NCI-H2196 treated with DMSO at 0.1 percent for 48 hours (cell line): ENCODE data around the gene CDCA8.

Experiments used
- DNase-seq: peaks from one replicate; lab custom pipeline; 2025; ENCODE audit not compliant: unreplicated experiment; lab: John Stamatoyannopoulos, UW

Gene CDCA8

DNA sequence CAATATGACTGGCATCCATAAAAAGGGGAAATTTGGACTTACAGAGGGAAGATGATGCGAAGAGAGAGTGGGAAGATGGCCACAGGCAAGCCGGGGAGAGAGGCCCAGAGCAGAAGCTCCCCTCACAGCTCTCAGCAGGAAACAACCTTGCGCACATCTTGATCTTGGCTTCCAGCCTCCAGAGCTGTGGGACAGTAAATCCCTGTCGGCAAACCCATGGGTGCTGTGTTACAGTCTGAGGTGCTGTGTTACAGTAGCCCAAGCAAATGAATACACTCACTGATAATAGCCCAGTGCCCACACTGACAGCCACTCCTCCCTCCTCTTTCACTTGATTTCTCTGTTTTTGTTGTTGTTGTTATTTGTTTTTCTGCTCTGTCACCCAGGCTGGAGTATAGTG lies 22.4 kb downstream of the CDCA8 start:
- no peak for DNase-seq

DNA sequence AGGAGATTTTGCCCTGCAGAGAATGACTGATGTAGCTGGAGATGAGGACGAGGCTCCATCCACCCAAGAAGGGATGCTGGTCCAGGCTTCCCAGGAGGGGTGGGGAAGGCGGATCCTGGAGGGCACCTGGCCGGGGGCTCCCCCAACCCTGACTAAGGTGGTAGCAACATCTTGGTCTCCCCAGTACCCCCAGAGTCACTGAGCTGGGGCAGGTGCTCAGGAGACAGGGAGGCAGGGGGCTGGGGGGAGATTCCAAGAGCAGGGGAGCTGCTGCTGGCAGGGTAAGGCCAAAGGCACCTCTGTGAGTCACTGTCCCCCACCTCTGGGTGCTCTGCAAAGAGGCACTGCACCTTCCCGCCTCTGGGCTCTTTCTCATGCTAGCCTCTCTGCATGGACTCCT lies 24.0 kb downstream of the CDCA8 start:
- no peak for DNase-seq

DNA sequence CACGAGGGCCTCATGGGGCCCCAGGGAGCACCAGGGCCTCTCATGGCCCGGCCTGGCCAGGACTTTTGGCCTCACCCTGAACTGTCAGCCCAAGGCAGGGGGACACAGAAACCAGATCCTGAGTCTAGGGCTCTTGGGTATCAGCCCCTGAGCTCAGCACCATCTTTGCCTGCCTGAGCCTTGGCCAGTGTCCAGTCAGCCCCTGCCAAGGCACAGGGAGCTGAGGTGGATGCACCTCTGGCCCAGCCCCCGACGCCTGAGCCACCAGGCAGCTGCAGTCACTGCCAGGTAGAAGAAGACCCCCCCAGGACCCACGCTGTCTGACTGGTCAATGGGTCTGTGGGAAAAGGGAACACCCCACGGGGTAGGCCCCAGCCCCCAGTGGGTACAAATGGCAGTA lies 25.3 kb downstream of the CDCA8 start:
- no peak for DNase-seq

DNA sequence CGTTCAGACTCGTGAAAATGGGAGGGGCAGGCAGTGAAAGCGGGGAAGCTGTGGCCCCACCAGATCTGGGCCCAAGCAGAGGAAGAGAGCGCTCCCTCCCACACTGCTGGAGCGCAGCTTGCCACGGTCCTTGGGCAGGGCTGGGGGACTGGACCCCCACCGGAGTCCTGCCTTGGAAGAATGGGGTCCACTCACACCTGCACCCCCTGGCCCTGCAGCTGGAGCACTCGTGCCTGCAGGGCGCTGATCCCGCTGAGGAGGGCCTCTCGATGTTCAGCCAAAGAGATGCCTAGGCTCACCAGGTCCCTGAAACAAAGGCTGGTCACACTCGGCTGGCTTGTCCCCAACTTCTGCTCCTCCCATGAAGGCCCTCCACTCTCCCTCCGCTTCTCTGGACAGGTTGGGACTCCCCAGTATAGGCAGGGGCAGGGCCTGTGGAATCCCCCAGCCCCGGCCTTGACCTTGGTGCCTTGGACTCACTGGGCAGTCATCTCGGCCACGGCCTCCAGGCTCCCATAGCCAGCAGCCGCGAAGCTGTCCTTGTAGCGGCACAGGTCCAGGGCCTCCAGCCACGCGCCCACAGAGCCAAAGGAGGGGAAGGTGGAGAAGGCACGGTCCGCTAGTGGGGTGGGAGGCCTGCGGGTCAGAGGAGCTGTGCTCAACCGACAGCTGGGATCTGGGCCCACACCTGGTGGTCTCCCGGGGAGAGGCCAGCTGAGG lies 26.0 kb downstream of the CDCA8 start:
- no peak for DNase-seq

DNA sequence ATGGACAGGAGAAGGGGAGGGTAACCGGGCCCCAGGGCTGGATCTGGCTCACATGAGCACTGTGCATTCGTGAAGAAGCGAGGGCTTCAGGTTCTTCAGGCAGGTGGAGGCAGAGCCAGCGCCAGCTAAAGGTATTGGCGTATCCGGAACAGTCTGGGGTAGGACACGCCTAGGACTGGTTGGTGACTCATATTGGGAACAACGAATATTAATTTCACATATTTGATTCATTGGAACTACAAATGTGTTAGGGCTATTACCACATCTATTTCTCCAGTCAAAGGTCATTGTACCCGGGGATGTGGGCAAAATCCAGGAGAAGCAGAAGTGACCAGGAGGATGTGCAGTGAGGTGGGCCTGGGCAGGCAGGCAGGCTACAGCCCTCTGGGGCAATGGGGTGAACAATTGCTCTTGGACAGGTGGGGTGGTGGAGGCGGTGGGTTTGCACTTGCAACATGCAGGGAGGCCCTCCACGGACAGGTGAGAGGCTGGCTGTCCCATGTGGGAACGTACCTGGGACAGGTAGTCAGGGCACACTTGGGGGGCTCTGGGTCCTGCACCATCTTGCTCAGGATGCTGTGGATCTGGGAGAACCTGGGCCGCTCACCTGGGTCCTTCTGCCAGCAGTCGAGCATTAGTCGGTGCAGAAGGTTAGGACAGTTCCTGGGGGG lies 26.7 kb downstream of the CDCA8 start:
- DNase-seq: no peak

DNA sequence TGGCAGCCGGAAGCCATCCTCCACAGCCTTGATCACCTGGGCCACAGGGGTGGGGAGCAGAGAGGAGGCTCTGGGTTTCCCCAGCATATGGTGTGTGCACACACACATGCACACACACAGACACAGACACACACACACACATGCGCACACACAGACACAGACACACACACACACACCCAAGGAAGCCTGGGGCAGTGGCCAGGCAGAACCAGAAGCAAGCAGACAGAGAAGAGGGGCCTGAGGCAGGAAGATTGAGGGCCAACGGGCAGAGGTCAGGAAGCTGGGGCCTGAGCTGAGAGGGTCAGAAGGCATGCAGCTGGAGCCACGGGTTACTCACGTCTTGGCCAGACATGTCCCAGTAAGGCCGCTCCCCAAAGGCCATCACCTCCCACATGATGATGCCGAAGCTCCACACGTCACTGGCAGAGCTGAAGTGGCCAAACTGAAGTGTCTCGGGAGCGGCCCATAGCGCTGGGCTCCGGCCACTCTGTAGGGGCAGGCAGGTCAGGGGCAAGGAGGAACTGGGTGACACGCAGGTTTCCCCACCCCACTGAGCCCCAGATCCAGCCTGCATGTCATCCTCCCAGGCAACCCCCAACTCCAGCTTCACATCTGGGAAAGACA lies 27.4 kb downstream of the CDCA8 start:
- DNase-seq: no peak

DNA sequence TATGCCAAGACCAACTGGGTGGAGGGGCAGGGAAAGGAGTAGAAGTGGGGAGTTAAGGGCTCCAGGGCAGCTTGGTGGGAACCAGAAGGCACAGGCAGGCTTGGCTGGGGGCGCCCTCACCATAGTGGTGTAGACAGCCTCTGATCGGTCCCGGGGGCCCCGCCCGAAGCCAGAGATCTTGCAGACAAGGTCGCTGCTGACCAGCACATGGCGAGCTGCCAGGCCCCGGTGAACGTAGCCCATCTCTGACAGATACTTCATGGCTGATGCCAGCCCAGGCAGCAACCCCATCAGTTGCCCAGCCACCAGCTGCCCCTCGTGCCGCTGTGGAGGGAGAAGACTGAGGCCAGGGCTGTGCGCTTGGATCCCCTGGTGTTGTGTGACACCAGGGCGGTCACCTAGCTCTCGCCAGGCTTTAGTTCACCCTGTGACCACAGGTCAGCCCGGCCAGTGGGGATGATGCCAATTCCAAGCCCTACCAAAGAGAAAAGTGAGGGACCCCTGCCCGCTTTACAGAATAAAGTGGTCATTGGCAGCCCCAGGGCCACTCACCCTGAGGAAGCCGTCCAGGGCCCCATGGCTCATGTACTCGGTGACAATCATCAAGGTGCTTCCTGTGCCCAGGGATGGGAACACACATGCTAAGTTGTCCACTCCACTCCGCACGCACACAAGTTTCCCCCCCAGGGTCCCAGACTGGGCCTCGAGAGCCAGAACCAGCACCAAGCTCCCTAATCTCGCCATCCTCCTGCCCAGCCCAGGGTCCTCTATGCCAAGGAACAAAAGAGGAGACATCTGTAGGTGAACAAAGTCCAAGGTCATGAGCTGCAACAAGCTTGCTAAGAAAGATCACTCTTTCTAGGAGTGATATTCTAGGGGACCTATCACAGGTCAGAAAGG lies 28.2 kb downstream of the CDCA8 start:
- no peak for DNase-seq

DNA sequence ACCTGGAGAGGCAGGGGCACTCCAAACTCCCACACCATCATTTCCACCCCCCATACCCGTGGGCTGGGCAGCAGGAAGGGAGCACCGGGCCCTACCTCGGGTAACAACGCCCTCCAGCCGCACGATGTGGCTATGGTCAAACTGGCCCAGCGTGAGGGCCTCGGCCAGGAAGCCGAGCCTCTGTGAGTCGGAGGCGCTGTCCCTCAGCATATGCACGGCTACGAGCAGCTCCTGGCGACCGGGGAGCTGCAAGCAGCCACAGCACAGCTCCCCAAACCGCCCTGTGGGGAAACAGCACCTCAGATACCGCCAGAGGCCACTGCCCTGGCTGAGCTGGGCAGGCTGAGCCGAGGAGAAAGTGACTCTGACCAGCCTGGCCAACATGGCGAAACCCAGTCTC lies 29.2 kb downstream of the CDCA8 start:
- no peak for DNase-seq

DNA sequence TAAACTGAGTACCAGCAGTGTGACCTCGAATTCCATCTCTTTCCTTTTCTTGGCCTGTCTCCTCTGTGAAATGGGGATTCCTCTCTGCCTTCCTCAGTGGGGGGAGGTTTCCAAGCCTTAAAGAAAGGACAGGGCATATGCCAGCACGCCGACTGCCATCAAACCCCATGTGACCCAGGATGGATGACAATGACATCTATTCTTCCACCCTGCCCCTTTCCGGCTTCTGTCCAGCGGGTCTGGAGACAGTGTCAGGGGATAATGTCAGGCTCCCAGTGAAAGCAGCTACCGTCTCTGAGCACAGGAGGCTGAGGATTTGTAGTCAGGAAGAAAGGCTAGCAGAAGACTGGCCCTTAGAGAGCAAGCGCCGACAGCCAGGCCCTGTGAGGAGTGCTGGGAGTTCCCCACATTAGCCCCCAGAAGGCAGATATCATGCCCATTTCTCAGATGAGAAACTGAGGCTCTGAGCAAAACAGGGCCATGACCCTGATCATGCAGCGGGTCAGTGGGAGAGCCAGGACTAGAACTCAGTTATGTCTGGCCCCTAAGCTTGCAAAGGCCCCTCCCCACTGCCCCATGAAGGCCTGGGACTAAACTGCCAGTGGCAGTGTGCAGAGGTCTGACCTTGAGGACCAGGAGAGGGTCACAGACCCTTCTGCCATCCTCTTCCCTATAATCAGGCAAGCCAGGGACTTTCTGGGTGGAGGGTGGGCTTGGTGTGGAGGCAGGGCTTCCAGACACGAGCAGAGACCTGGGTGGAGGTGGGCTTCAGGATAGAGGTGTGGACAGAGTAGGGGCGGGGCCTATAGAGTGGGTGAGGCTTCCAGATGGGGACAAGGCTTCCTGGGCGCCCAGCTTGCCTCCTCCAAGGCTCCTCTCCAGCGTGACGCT lies 30.1 kb downstream of the CDCA8 start:
- no peak for DNase-seq

DNA sequence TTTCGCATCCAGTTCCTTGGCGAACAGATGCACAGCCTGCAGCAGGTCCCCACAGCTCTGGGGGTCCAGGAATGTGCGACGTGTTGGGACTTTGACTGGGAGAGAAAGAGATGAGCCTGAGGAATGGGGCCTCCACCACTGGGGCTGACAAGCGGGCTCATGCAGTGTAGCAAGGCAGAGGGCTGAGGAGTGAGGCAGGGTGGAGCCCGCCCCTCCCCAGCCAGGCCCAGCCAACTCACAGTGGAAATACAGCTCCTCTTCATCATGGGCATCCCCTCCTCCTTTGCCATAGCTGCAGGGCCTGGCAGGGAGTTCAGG lies 30.7 kb downstream of the CDCA8 start:
- DNase-seq: no peak

DNA sequence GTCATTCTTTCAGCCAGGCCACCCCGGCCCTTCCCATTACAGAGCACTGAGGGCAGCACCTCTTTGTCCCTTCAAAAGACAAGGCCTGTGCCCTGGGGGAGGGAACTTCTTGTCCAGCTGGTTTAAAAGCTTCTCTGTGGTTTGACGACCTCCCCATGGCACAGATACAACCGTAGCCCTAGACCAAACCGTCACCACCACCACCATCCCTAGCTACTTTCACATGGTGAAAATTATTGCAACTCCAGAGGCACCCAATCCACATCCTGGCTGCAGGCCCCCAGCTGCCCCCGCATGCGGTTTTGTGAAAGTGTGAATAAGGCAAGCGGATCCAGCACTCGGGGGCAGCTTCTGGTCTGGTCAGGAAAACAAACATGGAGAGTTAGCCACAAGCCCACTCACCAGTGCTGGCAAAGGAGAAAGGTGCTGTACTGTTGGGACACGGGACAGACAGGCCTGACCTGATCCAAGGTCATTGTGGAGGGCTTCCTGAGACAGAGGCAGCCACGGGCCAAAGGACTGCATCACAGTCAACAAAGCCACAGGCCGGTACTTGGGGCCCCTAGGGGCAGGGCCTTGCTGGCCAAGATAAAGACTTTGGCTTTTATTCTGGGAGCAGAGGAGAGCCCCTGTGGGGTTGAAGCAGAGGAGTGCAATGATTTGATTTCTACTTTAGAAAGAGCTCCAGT lies 31.2 kb downstream of the CDCA8 start:
- no peak for DNase-seq

DNA sequence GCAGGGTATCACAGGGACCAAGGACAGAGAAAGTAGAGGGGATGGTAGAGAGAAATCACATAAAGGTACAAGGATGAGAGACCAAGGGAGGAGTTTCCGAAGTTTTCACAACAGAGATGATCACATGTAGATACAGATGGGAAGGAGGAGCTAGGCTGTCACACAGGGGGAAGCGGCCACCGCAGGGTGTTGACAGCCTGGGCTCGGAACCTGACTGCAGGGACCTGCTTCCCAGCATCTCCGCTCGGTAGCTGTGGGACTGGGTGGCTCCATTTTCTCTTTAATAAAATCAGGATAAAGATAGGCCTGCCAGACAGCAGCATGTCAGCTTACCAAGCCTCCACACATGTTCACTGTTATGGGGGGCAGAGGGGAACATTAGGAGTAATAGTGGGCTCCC lies 32.3 kb downstream of the CDCA8 start:
- no peak for DNase-seq

DNA sequence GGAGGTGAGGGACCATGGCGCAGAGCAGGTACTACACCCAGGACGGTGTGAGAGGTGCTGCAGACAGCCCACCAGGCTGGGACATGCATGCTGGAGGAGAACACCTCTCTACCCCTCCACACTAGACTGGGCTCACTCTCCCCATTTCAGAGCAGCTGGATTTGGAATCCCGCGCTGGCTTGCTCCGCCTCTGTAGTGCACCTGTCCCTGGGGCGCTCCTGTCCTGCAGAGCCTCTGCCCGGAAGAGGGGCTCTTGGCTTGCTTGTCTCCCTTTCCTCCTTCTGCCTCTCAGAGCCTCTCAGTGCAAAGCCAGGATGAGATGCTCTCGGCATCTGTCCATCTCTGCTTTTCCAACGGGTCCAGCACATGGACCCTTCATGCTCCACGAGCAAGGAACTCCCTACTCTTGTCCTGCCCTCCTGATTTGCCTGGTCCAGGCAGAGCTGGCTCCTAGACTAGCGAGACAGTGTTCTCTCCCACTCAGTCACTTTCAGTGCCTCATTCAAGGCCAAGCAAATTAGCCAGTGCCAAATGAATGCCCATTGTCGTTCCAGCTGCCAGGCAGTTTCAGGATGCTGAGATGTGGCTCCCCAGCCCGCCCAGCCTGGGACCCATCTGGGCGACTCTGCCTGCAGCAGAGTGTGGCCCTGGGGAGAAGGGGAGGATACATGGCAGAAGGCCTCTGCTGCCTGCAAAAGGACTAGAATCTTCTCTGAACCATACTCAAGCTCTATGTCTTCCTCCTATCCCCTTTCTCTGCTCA lies 33.7 kb downstream of the CDCA8 start:
- no peak for DNase-seq

DNA sequence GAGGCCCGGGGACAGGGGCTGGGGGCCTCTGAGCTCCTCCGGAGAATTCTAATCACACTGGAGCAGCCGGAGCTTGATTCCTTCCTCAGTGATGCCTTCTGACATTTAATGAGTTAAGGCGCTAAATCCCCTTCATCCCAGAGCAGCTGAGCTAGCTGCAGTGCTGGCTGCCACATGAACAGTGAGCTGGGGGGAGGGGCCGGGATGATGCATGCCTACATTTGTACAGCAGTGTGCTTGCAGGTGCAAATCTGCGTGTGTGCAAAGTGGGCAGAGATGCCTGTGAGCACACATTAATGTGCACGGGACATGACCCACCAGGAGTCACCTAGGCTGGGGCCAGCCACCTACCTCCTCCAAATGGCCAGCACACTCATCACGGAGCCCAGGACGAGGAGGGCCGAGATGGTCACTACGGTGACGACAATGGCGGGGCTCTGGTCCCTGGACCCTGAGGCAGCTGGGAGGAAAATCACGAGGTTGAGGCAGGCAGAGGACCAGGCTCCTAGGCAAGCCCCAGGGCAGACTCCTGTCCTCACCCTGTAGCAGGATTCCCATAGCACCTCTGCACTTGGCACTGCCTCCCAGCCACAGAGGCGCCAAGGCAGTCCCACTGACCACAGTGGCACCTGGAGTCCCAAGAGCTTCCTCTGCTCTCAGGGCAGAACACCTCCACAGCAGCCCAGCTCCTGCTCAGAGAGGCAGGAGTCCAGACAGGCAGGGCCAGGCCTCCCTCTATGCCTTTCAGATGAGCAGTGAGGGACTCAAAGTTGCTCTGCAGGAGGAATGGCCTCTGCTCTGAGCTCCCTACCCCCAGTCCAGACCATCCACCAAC lies 34.7 kb downstream of the CDCA8 start:
- no peak for DNase-seq

DNA sequence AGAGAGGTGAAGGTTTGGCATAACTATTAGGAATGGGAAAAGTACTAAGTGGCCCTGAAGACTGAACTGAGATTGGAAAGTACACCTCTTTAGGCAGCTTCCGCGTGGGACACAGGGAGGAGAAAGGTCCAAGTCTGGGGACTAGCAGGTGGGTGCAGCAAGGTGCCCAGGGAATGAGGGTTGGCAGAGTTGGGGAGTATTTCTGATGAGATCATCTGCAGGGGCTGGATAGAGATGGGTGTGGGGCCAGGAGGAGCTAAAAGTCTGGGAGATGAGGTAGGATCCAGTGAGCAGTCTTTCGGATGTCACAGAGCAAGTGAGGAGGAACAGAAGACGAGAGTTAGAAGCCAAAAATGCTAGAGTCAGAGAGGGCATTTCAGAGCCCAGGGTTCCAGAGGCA lies 36.1 kb downstream of the CDCA8 start:
- no peak for DNase-seq

DNA sequence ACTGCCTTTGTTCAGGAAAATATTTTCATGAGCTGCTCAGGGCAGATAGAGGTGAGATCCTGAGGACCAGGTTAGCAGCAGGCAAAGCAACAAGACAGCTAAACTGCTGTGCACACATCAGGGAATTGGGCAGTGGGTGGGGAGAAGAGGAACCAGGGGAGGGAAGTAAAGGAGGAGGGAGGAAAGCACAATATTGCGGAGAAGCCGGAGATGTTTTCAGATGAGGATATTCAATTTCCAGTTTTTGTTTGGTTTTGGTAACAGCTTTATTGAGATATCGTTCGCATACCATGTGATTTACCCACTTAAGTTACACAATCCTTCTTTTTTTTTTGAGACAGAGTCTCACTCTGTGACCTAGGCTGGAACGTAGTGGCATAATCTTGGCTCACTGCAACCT lies 38.1 kb downstream of the CDCA8 start:
- no peak for DNase-seq

DNA sequence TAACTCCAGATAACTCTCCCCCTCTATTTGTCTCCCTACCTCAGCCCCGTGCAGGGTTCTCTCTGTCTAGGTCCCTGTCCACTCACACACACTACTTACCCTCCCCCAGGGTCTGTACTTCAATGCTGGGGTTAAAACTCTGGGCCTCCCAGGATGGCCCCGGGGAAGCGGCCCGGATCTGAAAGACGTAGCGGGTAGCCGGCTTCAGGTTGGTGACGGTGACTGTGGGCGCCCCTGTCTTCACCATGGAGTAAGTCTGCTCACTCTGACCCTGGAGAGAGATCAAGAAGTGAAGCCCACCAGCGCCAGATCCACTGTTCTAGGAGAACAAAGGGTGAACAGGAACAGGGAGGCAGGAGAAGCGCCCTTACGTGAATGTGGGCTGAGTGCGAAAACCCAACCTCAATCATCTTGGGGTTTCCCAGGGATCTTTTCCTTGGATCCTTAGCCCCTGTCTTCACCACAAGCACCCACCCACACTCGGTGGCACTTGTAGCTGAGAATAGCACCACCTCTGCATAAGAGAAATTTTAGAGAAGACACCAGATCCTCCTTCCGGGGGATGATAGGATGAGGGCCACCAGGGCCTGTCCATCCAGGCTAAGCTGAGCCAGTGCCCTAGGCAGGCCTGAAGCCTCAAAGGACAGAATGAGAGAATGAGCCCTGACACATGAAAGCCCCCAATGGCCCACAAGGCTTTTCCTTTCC lies 39.1 kb downstream of the CDCA8 start:
- no peak for DNase-seq
